ENCODE results near the gene SMURF2. TPM values are rescaled to one million over a fixed set of nuclear protein-coding genes. Genes with fewer than 3 reads are reported as not detected.

SMURF2 gene
- total and polyA plus RNA-seq, 9 of the 15 experiments (the other 6 are each of a cell fraction or from before 2014, with no cell fraction given) = 3.8 to 22.0 (median 14.8) TPM

DNA sequence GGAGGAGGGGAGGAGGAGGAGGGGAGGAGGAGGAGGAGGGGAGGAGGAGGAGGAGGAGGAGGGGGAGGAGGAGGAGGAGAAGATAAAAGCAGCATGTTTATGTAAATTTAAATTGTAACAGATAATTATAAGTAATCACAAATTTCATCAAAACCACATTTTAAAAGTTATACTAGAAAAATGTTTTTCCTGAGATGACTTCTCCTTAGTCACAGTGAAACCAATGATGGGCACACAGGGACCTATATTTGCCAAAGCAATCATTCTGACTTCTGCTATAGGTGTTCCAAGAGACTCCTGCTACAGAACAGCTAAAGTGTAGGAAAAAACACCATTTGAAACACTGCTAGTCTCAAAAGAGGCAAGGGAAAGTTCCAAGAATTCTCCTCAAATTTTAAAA, 88.9 kb downstream of the SMURF2 start (continued):
- TF ChIP-seq, protein P1, sequence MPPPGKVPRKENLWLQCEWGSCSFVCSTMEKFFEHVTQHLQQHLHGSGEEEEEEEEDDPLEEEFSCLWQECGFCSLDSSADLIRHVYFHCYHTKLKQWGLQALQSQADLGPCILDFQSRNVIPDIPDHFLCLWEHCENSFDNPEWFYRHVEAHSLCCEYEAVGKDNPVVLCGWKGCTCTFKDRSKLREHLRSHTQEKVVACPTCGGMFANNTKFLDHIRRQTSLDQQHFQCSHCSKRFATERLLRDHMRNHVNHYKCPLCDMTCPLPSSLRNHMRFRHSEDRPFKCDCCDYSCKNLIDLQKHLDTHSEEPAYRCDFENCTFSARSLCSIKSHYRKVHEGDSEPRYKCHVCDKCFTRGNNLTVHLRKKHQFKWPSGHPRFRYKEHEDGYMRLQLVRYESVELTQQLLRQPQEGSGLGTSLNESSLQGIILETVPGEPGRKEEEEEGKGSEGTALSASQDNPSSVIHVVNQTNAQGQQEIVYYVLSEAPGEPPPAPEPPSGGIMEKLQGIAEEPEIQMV (tag; conservative IDR thresholded peaks at IDR 0.05; ENCODE audit: low read depth) = no peak
- TF ChIP-seq SMARCC2 (IDR thresholded peaks at IDR 0.05; ENCODE audit: low read depth) (no peak), GMEB1 (CRISPR knock-in tag; IDR thresholded peaks at IDR 0.05) (peak; percentile 15; the same call in 1 of the 2 replicates), CBX5 (IDR thresholded peaks at IDR 0.05; ENCODE audit: borderline replicate concordance, low read depth) (no peak), SRSF1 (IDR thresholded peaks at IDR 0.05; ENCODE audit: low read depth, low read length) (no peak), TSC22D4 (tag; IDR thresholded peaks at IDR 0.05) (no peak), PHTF2 (CRISPR knock-in tag; IDR thresholded peaks at IDR 0.05) (no peak), SAFB (IDR thresholded peaks at IDR 0.05; ENCODE audit: borderline replicate concordance, low read depth, low read length) (no peak), ZNF717 (CRISPR knock-in tag; IDR thresholded peaks at IDR 0.05) (no peak), EZH2 (IDR thresholded peaks at IDR 0.05; ENCODE audit: borderline replicate concordance, low read depth, low read length) (no peak), ZNF212 (CRISPR knock-in tag; IDR thresholded peaks at IDR 0.05) (no peak), MXI1 (IDR thresholded peaks at IDR 0.05; ENCODE audit: low read depth, low read length) (no peak), ZNF589 (CRISPR knock-in tag; IDR thresholded peaks at IDR 0.05; ENCODE audit: low read depth) (no peak), HMGN3 (IDR thresholded peaks at IDR 0.05; ENCODE audit: borderline replicate concordance, extremely low read depth, insufficient read length, low read depth, low read length) (no peak)
- TF ChIP-seq, protein P2, sequence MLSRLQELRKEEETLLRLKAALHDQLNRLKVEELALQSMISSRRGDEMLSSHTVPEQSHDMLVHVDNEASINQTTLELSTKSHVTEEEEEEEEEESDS (CRISPR knock-in tag; IDR thresholded peaks at IDR 0.05) = no peak
- TF ChIP-seq, protein P3, sequence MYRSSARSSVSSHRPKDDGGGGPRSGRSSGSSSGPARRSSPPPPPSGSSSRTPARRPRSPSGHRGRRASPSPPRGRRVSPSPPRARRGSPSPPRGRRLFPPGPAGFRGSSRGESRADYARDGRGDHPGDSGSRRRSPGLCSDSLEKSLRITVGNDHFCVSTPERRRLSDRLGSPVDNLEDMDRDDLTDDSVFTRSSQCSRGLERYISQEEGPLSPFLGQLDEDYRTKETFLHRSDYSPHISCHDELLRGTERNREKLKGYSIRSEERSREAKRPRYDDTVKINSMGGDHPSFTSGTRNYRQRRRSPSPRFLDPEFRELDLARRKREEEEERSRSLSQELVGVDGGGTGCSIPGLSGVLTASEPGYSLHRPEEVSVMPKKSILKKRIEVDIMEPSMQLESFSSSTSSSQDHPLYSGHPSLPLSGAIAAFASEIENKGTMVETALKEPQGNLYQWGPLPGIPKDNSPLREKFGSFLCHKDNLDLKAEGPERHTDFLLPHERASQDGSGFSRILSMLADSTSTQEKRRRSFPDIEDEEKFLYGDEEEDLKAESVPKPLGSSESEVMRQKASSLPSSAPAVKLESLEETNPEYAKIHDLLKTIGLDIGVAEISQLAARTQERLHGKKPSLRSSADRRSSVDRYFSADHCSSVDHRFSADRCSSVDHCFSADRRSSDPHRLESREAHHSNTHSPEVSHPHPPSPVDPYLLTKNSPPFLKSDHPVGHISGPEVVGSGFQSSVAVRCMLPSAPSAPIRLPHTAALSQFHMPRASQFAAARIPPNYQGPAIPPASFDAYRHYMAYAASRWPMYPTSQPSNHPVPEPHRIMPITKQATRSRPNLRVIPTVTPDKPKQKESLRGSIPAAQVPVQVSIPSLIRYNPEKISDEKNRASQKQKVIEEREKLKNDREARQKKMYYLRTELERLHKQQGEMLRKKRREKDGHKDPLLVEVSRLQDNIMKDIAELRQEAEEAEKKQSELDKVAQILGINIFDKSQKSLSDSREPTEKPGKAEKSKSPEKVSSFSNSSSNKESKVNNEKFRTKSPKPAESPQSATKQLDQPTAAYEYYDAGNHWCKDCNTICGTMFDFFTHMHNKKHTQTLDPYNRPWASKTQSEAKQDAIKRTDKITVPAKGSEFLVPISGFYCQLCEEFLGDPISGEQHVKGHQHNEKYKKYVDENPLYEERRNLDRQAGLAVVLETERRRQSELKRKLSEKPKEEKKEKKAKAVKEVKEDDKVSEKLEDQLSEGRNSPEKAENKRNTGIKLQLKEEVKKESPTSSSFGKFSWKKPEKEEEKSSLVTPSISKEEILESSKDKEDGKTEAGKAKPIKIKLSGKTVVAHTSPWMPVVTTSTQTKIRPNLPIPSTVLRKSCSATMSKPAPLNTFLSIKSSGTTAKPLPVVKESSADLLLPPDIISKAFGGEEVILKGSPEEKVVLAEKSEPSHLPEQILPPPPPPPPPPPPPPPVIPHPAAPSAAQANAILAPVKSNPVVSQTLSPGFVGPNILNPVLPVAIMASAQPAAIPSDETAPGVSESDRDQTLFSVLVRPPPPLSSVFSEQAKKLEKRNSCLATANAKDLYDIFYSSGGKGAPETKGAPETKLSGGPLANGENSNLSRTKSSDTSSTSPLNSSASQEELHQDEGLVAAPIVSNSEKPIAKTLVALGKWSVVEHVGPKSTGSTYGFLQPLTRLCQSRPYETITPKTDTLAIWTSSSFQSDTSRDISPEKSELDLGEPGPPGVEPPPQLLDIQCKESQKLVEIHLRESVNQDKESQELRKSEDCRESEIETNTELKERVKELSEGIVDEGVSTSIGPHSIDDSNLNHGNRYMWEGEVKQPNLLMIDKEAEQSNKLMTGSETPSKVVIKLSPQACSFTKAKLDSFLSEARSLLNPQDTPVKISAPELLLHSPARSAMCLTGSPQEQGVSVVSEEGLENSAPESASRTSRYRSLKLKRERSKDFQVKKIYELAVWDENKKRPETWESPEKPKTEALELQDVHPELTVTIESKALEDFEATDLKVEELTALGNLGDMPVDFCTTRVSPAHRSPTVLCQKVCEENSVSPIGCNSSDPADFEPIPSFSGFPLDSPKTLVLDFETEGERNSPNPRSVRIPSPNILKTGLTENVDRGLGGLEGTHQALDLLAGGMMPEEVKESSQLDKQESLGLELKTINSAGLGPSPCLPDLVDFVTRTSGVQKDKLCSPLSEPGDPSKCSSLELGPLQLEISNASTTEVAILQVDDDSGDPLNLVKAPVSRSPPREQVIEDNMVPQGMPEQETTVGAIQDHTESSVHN (IDR thresholded peaks at IDR 0.05; ENCODE audit: borderline replicate concordance in 1 of 2, low read depth in 1 of 2) = no peak

All from K562 (cell line).